ENCODE measurements around the gene DTNBP1. TPM values are rescaled to one million over a fixed set of nuclear protein-coding genes. Genes with fewer than 3 reads are reported as not detected.

Gene DTNBP1
- total RNA-seq, 1 experiment from 2014 or later, result 28.2 TPM

- CTCF ChIA-PET, result no interaction called here
- H3K36me3 ChIP-seq (ENCODE audit: insufficient read depth, low read length, poor library complexity, severe bottlenecking), result peaks cover 35% of the 10 kb centered on the region
Observed at GRCh38 chr6:15507221-15507620, 155.6 kb downstream of the DTNBP1 start.

GRCh38 chr6:15506066-15506465 lies 156.8 kb downstream of the DTNBP1 start:
- DNase-seq (ENCODE audit: low spot score), result no peak
- Histone ChIP-seq H3K9me3 (ENCODE audit: low read depth, low read length, poor library complexity, severe bottlenecking) (no peaks in the 10 kb centered on the region), H3K27ac (ENCODE audit: low read depth, low read length, poor library complexity, severe bottlenecking) (no peak overlapping the region), H3K27me3 (replicated peaks; ENCODE audit: insufficient read depth, low read depth, low read length, poor library complexity) (no peaks in the 10 kb centered on the region), H3K4me1 (ENCODE audit: insufficient read depth, low read length, poor library complexity, severe bottlenecking) (peaks cover 29% of the 10 kb centered on the region), H3K4me3 (ENCODE audit: low read depth, low read length, poor library complexity, severe bottlenecking) (no peak overlapping the region), H3K36me3 (ENCODE audit: insufficient read depth, low read length, poor library complexity, severe bottlenecking) (peaks cover 37% of the 10 kb centered on the region)
- BruUV-seq (replicated peaks), result no TSS peak
- POLR2A ChIA-PET (ENCODE audit: low non-redundant PET), result no interaction called here
- TF ChIP-seq CTCF (conservative IDR thresholded peaks at IDR 0.05; ENCODE audit: low read depth, low read length), result no peak
- TF ChIP-seq EZH2 (IDR thresholded peaks at IDR 0.05; ENCODE audit: borderline replicate concordance, low read depth, low read length, poor library complexity, severe bottlenecking), result no peak
- intact Hi-C loops (cut with micrococcal nuclease; ENCODE audit: unreplicated experiment), result loop anchor here (10.0 kb wide), 1 partner anchor 1381 kb away; no protein-coding TSS in a partner anchor
- CTCF ChIA-PET, result no interaction called here

More at GRCh38 chr6:15507221-15507620, 155.6 kb downstream of the DTNBP1 start:
- no peak for DNase-seq (ENCODE audit: low spot score)
- TF ChIP-seq EZH2 (IDR thresholded peaks at IDR 0.05; ENCODE audit: borderline replicate concordance, low read depth, low read length, poor library complexity, severe bottlenecking) (no peak), CTCF (conservative IDR thresholded peaks at IDR 0.05; ENCODE audit: low read depth, low read length) (no peak)
- no TSS peak for BruUV-seq (replicated peaks)
- POLR2A ChIA-PET (ENCODE audit: low non-redundant PET), result no interaction called here
- Histone ChIP-seq H3K27me3 (replicated peaks; ENCODE audit: insufficient read depth, low read depth, low read length, poor library complexity) (no peaks in the 10 kb centered on the region), H3K4me1 (ENCODE audit: insufficient read depth, low read length, poor library complexity, severe bottlenecking) (peaks cover 32% of the 10 kb centered on the region), H3K4me3 (ENCODE audit: low read depth, low read length, poor library complexity, severe bottlenecking) (no peak overlapping the region), H3K9me3 (ENCODE audit: low read depth, low read length, poor library complexity, severe bottlenecking) (no peaks in the 10 kb centered on the region), H3K27ac (ENCODE audit: low read depth, low read length, poor library complexity, severe bottlenecking) (no peak overlapping the region)
- intact Hi-C loops (cut with micrococcal nuclease; ENCODE audit: unreplicated experiment), result loop anchor here (10.0 kb wide), 1 partner anchor 1382 kb away; no protein-coding TSS in a partner anchor

- BruUV-seq (replicated peaks), result no TSS peak
- Histone ChIP-seq H3K27ac (ENCODE audit: low read depth, low read length, poor library complexity, severe bottlenecking) (no peak overlapping the region), H3K36me3 (ENCODE audit: insufficient read depth, low read length, poor library complexity, severe bottlenecking) (peaks cover 39% of the 10 kb centered on the region), H3K4me1 (ENCODE audit: insufficient read depth, low read length, poor library complexity, severe bottlenecking) (peaks cover 29% of the 10 kb centered on the region), H3K9me3 (ENCODE audit: low read depth, low read length, poor library complexity, severe bottlenecking) (no peaks in the 10 kb centered on the region), H3K4me3 (ENCODE audit: low read depth, low read length, poor library complexity, severe bottlenecking) (no peak overlapping the region), H3K27me3 (replicated peaks; ENCODE audit: insufficient read depth, low read depth, low read length, poor library complexity) (no peaks in the 10 kb centered on the region)
- no peak for DNase-seq (ENCODE audit: low spot score)
- POLR2A ChIA-PET (ENCODE audit: low non-redundant PET), result no interaction called here
- TF ChIP-seq EZH2 (IDR thresholded peaks at IDR 0.05; ENCODE audit: borderline replicate concordance, low read depth, low read length, poor library complexity, severe bottlenecking) (no peak), CTCF (conservative IDR thresholded peaks at IDR 0.05; ENCODE audit: low read depth, low read length) (no peak)
- CTCF ChIA-PET, result no interaction called here
- intact Hi-C loops (cut with micrococcal nuclease; ENCODE audit: unreplicated experiment), result loop anchor here (10.0 kb wide), 1 partner anchor 1381 kb away; no protein-coding TSS in a partner anchor
Observed at GRCh38 chr6:15505463-15505918, 157.3 kb downstream of the DTNBP1 start.

All from A673 (cell line).